PFSK-1 (cell line): ENCODE data around the gene JSRP1.

Experiments
- POLR2AphosphoS5 ChIP-seq: IDR thresholded peaks from 2 replicates; pipeline ENCODE4 v1.6.1; 2012; ENCODE audit warnings: low read depth, mild to moderate bottlenecking, control low read depth, low read length, moderate library complexity
- SIN3A ChIP-seq: IDR thresholded peaks from 2 replicates; pipeline ENCODE4 v1.6.1; 2012; ENCODE audit warnings: mild to moderate bottlenecking, low read length, moderate library complexity, borderline replicate concordance; ENCODE audit not compliant: insufficient read depth
- TAF1 ChIP-seq: IDR thresholded peaks from 2 replicates; pipeline ENCODE4 v1.6.1; 2012; ENCODE audit warnings: low read length, control low read depth, borderline replicate concordance; ENCODE audit not compliant: insufficient read depth

DNA sequence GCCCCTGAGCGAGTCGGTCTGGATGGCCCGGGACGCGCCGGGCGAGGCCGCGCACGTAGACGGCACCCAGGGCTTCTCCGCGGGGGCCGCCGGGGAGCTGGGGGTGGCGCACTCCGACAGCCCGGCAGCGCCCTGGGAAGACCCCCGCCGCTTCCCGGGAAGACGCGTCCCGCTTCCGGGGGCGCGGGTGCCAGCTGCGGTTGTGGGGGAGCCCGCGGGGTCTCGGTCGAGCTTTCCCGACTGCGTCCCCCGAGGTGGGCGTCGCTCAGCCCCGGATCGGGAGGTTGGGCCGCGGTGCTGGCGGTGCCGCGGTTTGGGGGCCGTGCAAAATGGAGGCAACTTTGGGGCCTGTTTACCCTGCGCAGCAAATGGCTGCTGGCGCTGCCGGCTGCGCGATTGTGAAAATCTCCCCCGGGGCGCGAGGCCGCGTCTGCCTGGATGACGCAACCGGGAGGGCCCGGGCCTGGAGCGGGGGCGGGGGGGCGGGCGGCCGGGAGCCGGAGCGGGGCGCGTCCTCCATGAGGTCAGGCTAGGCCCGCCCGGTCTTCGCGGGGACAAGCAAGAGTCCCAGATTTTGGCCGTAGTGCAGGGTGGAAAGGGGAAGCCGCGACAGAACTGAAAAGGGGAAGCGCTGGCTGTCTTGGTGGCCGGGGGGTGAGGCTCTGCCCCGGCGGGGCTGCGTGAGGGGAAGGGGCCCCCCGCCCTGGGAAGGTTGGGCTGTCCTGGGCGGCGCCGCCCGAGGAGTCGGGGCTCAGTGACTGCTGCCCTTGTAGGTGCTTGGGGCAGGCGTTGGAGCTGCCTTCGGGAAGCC is 14.4 kb upstream of the JSRP1 start:
- TF ChIP-seq POLR2AphosphoS5: no peak
- no peak for TF ChIP-seq TAF1
- no peak for TF ChIP-seq SIN3A
